Esophagus squamous epithelium (tissue), 4 donors: ENCODE measurements around the gene IDUA.

Source experiments
- CTCF ChIP-seq, 6 experiments: fragments of 450-650 bp in 4 of 6; fragments of 200-600 bp in 2 of 6; sonication (generic) in 2 of 6; IDR thresholded peaks; one replicate each; pipeline ENCODE4 v1.5.1; 2016 to 2019; ENCODE audit warnings: antibody characterized with exemption in 6 of 6, mild to moderate bottlenecking in 4 of 6, moderate library complexity in 4 of 6
- POLR2A ChIP-seq, 4 donors: fragments of 450-650 bp; IDR thresholded peaks; one replicate each; pipeline ENCODE4 v1.6.1; 2017; ENCODE audit warnings: antibody characterized with exemption in 4 of 4, mild to moderate bottlenecking in 4 of 4, moderate library complexity in 3 of 4

- TF ChIP-seq CTCF (IDR thresholded peaks at IDR 0.05), result no peak
- no peak for TF ChIP-seq POLR2A (IDR thresholded peaks at IDR 0.05)
Observed at GRCh38 chr4:1029529-1029928, 42.7 kb downstream of the IDUA start.
